GM19043 (cell line): ENCODE measurements around the gene GPR50.

Source experiments
- ATAC-seq: cut with Tn5 transposase; IDR thresholded peaks from one replicate; pipeline ENCODE4 v1.9.1; 2021; ENCODE audit warnings: low read depth; ENCODE audit not compliant: unreplicated experiment

The GPR50 gene

GRCh38 chrX:151225843-151226242 is 49.5 kb downstream of the GPR50 start:
- ATAC-seq: no peak

GRCh38 chrX:151226941-151227340 is 50.6 kb downstream of the GPR50 start:
- no peak for ATAC-seq

- no peak for ATAC-seq
These were observed 51.2 kb downstream of the GPR50 start for GRCh38 chrX:151227627-151228026.

GRCh38 chrX:151228935-151229334 is 52.6 kb downstream of the GPR50 start:
- ATAC-seq: no peak
